Stimulated activated naive CD4-positive, alpha-beta T cell treated with Interleukin-2 at 50 U/mL for 16 hours (primary cell): ENCODE results near the gene NKD1.

ENCODE experiments used
- DNase-seq: peaks from one replicate; lab custom pipeline; 2025; lab: John Stamatoyannopoulos, UW

NKD1 gene

GRCh38 chr16:50696126-50696525 is 147.9 kb downstream of the NKD1 start:
- DNase-seq, result no peak

DNA sequence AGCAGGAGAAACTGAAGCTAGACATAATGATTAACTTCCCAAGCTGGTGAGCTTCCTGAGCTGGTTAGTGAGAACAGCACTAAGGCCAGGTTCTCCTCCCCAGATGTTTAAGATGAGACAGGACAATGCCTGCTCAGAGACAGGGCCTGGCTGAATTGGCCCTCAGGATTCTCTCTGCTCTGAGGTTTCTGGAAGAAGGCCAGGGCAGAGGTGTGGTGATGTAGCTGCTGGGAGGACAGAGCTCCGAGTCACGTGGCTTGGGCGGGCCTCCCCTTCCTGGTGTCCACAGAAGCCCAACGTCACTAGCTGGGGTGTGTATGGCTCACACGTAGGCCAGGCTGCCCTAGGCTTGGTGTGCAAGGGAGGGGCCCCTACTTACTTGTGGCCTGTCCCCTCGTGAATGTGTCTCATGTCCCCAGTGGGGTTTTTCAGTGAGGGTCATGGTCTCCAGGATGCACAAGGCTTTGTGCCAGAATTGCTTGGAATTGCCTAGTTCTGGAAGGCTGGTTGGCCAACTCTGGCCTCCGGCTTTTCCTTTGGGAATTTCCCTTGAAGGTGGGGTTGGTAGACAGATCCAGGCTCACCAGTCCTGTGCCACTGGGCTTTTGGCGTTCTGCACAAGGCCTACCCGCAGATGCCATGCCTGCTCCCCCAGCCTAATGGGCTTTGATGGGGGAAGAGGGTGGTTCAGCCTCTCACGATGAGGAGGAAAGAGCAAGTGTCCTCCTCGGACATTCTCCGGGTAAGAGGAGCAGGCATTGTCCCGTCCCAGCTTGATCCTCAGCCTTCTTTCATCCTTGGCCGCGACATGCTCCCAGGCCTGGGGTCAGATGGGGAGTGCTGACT is 148.6 kb downstream of the NKD1 start:
- peak; percentile 61 for DNase-seq

- DNase-seq, result no peak
These were observed 149.2 kb downstream of the NKD1 start for GRCh38 chr16:50697421-50697715.

DNA sequence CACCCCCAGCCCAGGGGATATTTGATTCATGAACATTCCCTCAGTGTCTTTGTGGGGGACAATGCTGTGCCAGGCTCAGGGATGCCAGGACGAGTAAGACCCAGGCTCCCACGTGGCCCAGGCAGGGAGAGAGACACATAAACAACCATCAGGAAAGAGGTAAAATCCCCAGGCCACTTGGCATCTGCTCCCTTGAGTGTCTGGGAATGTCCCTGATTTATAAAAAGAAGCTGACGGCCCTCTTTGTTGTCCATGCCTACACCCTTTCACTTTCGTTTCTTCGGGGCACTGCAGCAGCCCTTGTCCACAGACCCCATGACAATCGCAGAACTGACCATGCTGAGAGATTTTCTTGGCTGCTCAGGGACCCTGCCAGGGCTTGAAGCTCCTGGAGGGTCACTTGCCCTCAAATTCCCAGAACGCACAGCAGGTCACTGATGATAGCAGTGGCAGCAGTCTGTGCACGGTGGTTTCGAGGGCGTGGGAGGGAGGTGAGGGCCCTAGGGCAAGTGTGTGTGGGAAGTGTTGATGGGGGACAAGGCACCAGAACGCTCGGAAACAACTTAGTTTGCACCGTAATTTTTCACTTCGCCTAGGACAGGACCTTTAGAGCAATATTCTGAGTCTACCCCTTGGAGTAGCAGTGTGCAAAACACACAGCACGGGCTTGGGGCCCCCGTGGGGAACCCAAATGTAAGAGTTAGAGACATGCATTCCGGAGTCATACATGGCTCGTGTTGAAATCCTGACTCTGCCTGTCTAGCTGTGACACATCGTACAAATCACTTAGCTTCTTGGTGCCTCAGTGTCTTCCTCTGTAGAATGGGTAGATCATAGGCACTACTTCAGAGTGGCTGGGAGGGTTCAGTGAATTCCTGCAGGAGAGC is 149.9 kb downstream of the NKD1 start:
- DNase-seq, result peak; percentile 76
